Hematopoietic multipotent progenitor cell treated with erythropoietin and hydrocortisone succinate and interleukin-3 and kit ligand, for 6 days (in vitro differentiated cells): ENCODE results near the gene SLC8A3.
"Not testable (repeated sequence)": the region's sequence is repeated elsewhere in the genome, so short reads cannot be mapped to it uniquely, and the experiment has no call there.

Source experiments
- DNase-seq: peaks from one replicate; pipeline ENCODE4 v3.0.0-alpha.2; 2015

Gene SLC8A3

GRCh38 chr14:70188659-70189455 lies at the start of gene SLC8A3:
Gene SLC8A3 (minus strand): TSS chr14:70188951. CDS start chr14:70168422, 20,529 bp downstream.
- DNase-seq: peak; percentile 85

- peak; percentile 97 for DNase-seq
These were observed 49.0 kb upstream of the SLC8A3 start for GRCh38 chr14:70237710-70238109.

- DNase-seq: no peak
These were observed 45.6 kb upstream of the SLC8A3 start for GRCh38 chr14:70234066-70234950.

GRCh38 chr14:70231756-70232544 lies 43.2 kb upstream of the SLC8A3 start:
- DNase-seq: not testable (repeated sequence)

GRCh38 chr14:70229877-70230640 lies 41.3 kb upstream of the SLC8A3 start:
- not testable (repeated sequence) for DNase-seq

- DNase-seq: peak; percentile 50
These were observed 25.1 kb upstream of the SLC8A3 start for GRCh38 chr14:70213721-70214282.

GRCh38 chr14:70212752-70213151 lies 24.0 kb upstream of the SLC8A3 start:
- no peak for DNase-seq

GRCh38 chr14:70208380-70208779 lies 19.6 kb upstream of the SLC8A3 start:
- DNase-seq: no peak

GRCh38 chr14:70203686-70204085 lies 14.9 kb upstream of the SLC8A3 start:
- no peak for DNase-seq

- DNase-seq: no peak
These were observed 13.2 kb upstream of the SLC8A3 start for GRCh38 chr14:70201994-70202393.

- no peak for DNase-seq
These were observed 4.6 kb upstream of the SLC8A3 start for GRCh38 chr14:70193396-70193795.

GRCh38 chr14:70192915-70193314 lies 4.2 kb upstream of the SLC8A3 start:
- DNase-seq: peak; percentile 66

GRCh38 chr14:70190156-70190555 lies 1.4 kb upstream of the SLC8A3 start:
- DNase-seq: no peak

- DNase-seq: peak; percentile 47
These were observed 816 bp upstream of the SLC8A3 start for GRCh38 chr14:70189456-70190077.

- DNase-seq: peak; percentile 30
These were observed 461 bp downstream of the SLC8A3 start for GRCh38 chr14:70188322-70188658.

GRCh38 chr14:70186900-70187451 lies 1.8 kb downstream of the SLC8A3 start:
- DNase-seq: peak; percentile 83

GRCh38 chr14:70183991-70184390 lies 4.8 kb downstream of the SLC8A3 start:
- no peak for DNase-seq

- DNase-seq: no peak
These were observed 7.5 kb downstream of the SLC8A3 start for GRCh38 chr14:70181276-70181675.

GRCh38 chr14:70180718-70181117 lies 8.0 kb downstream of the SLC8A3 start:
- DNase-seq: no peak

- DNase-seq: no peak
These were observed 11.5 kb downstream of the SLC8A3 start for GRCh38 chr14:70177081-70177800.
